Activated CD4-positive, alpha-beta T cell treated with anti-CD3 and anti-CD28 coated beads, Interleukin-2, Interleukin-6, amounts not matched to agents 100 ng/mL and 50 ng/mL, durations not matched to agents 16 hours and 8 hours (primary cell): ENCODE measurements around the gene IZUMO3.
"Not testable (repeated sequence)": the region's sequence is repeated elsewhere in the genome, so short reads cannot be mapped to it uniquely, and the experiment has no call there.

ENCODE experiments used
- DNase-seq: peaks from one replicate; pipeline ENCODE4 v3.0.0-alpha.2; 2020

The IZUMO3 gene

DNA sequence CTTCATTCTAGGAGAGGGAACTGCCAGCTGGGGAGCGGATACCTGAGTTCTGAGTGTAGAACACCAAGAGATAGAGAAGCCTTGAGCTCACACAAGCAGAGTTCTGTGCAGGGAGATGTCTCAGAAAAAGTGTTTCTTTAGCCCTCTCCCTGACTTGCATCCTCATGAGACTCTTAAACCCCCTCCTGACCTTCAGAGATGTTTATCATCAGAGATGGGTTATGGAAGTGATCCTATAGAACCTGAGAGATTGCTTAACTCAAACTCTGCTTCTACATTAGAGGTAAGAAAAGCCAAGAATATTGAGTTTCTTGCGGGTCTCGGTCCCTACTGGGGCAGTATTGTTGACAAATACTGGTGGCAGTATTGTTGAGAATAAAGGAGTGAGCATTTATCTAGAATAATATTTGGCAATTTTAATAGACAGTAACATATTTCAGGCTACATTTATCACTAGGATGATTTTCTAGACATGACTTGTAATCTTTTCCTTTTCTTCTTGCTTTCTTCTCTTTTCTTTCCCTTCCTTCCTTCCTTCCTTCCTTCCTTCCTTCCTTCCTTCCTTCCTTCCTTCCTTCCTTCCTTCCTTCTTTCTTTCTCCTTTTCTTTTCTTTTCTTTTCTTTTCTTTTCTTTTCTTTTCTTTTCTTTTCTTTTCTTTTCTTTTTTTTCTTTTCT is at the start of gene IZUMO3:
IZUMO3 (minus strand) TSS at position 51 of the 676 bp plus-strand sequence. CDS start 248 bp downstream, outside the sequence.
- DNase-seq = no peak

- no peak for DNase-seq
Measured at GRCh38 chr9:24594234-24594850, 48.6 kb upstream of the IZUMO3 start.

GRCh38 chr9:24590432-24590831 is 44.7 kb upstream of the IZUMO3 start:
- DNase-seq = no peak

- no peak for DNase-seq
Measured at GRCh38 chr9:24587883-24588282, 42.2 kb upstream of the IZUMO3 start.

GRCh38 chr9:24582146-24583126 is 36.7 kb upstream of the IZUMO3 start:
- no peak for DNase-seq

- not testable (repeated sequence) for DNase-seq
Measured at GRCh38 chr9:24580005-24580404, 34.3 kb upstream of the IZUMO3 start.

- DNase-seq = no peak
Measured at GRCh38 chr9:24572406-24572805, 26.7 kb upstream of the IZUMO3 start.

DNA sequence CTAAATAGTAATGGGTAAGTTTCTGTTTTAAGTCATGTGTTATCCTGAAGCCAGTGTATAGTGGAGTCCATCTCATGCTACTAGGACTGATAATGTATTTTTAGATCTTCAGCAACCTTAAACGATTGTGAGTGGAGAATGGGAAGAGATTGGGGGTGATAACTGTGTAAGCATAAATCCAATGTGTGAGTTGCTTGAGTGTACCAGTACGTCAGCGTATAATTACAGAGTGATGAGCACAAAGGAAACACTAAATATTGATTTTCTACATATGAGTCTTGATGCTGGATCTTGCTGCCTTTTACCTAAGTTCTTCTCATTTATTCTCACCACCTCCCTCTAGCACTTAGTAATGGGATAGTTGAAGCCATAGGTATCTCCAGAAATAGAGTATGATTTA is 16.3 kb upstream of the IZUMO3 start:
- no peak for DNase-seq

DNA sequence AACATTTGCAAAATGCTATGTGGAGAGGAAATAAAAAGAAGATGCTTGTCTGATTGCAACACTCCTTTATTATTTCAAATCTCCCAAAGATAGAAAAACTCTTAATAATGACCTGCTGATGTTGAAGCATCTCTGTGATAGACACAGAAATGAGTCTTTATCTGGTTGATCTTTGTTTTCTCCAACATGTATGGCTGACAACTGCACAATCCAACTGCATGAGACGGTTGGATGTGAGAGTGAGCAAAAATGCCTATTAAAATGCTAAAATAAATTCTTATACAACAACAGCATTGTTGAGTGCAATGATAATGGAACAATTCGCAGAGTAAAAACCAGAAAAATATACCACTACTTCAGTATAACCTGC is 7.5 kb upstream of the IZUMO3 start:
- DNase-seq = no peak

DNA sequence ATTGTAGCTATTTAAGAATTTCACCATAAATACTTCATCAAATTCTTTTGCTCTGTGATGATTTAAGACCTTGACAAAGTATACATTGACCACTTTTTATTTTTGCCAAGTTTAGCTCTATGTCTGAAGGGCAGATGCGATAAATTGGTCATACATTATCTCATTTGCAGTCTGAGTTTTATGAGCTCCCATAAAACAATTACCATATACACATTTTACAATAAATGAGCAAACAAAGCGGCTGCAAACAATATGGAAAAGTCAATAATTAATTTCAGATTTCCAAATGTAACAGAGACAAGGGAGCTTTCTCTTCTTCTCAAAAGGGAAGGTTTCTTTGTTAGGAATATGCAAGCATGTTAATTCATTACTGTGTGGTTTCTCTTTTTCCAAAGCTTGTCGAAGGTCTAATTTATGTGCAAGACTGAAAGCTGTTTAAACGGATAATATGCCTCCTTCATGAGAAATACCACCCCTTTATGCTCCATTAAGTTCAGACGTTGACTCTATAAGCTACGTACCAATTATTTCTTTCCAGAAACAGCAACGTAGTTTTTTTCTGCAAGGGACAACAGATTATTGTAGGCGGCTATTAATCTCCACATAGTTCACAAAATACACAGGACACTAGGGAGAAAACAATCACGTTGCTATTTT is 7.0 kb upstream of the IZUMO3 start:
- no peak for DNase-seq

DNA sequence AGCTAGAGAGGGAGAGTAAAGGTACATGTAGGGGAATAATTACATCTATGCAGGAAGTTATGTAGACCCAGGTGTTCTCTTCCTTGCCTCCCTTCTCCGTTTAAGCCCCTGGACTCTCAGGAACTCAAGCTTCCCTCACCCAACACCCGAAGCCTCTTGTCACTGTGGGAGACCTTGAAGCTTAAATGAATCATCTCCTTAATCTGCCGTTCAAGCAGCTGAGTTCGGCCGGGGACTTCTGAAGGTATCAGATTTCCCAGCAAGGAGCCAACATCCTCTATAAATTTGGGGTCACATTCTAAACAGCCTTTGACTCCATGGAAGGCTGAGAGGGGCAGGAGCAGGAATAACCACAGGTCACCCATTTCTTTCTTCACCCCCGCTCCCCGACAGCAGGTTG is 412 bp downstream of the IZUMO3 start:
- no peak for DNase-seq

GRCh38 chr9:24518545-24518944 is 27.2 kb downstream of the IZUMO3 start:
- no peak for DNase-seq

GRCh38 chr9:24516463-24516862 is 29.2 kb downstream of the IZUMO3 start:
- no peak for DNase-seq

GRCh38 chr9:24509850-24510249 is 35.8 kb downstream of the IZUMO3 start:
- no peak for DNase-seq

GRCh38 chr9:24504521-24504920 is 41.2 kb downstream of the IZUMO3 start:
- DNase-seq = no peak

- no peak for DNase-seq
Measured at GRCh38 chr9:24502206-24502937, 43.3 kb downstream of the IZUMO3 start.

- no peak for DNase-seq
Measured at GRCh38 chr9:24500761-24501160, 44.9 kb downstream of the IZUMO3 start.

DNA sequence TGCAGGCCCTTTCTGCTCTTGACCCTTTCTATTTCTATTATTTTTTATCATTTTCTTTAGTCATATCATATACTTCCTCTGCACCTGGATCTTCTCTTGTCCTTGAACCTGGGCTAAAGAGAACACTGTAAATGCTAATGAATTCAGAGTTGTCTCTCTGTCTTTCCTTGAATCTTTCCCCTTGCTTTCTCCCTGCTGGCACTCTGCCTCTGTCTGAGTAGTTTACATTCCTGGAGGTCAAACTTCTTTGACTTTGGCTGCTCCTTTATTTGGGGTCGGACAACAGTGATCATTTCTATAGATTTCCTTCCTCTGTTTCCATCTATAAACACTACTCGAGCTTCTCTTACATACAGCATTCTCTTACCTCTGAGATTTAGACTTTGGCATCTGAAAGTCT is 47.1 kb downstream of the IZUMO3 start:
- no peak for DNase-seq

DNA sequence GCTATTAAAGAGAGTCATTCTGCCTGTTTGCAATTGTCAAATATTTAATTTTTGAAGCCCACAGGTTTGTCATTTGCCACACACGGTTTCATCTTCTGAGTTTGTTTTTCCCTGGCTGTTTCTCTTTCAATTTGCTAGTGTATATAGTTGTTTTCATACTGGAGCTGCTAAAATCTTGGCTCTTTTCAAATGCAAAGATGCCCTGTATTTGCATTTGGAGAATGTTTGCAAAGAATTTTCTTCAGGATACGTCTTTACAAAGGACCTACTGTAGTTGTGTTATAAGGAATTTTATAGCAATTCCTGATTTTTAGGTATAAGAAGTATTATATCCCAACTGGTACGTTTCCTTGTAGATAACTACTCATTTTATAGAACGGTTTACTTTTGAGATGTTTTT is 48.0 kb downstream of the IZUMO3 start:
- no peak for DNase-seq
